GM21423 (cell line): ENCODE results near the gene ICE2.

Source experiments
- ATAC-seq: cut with Tn5 transposase; IDR thresholded peaks from one replicate; pipeline ENCODE4 v1.9.1; 2021; ENCODE audit warnings: mild to moderate bottlenecking, moderate library complexity; ENCODE audit not compliant: unreplicated experiment

The ICE2 gene

DNA sequence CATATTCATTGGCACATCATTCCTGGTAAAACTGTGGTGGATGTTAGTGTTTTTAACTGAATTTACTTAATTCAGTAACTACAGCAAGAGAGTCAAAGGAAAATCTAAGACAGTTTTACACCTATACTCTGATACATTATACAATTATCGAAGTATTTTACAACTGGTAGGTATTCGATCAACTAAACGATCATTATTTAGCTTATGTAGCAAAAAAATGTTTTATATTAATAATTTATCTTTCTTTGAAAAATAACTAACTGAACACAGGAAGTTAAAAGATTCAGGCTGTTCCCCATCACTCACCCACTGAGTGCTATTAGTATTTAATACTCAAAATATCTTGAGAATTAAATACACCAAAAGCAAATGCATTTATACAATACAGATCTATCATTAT lies 21.0 kb downstream of the ICE2 start:
- ATAC-seq: no peak

DNA sequence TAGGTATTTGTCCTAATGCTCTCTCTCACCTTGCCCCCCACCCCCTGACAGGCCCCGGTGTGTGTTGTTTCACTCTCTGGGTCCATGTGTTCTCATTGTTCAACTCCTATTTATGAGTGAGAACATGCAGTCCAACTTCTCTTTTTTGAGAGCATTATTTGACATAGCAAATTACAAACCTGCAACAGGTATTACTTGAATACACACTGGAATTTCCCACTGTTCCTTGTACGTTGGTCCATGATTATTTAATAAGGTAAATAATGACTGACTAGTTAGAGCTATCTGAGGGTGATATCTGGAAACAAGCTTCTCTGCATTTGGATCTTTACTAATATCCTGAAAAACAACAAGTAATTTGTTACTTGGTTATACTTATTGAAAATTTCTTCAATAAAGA lies 24.1 kb downstream of the ICE2 start:
- no peak for ATAC-seq

DNA sequence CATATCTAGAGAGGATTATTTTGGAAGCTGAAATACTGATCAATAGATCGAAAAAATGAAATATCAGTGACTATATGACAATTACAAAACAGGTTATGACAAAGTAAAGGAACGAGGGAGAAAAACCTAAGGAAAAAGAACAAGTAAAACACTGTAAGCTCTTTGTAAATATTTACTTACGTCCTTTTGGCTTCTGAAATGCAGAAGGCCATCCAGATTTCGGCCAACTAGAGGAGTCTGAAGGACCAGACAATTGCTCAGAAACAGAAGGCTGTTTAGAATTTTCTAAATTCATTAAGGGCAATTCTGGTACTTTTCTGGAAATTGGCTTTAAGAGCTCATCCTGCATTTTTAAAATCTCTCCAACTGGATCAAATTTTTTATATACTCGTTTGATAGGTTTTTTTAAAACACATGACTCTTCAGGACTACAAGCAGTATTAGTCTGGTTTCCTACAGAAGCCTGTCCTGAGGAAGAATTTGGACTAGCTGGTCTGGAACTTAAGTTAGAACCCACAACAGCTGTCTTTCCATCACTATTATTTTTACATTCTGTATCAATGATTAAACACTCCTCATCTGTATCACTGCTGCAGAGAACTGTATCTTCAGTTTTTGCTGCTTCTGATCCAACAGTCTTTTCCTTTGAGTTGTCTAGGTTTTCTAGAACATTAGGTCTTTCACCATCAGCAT lies 30.1 kb downstream of the ICE2 start:
- no peak for ATAC-seq

DNA sequence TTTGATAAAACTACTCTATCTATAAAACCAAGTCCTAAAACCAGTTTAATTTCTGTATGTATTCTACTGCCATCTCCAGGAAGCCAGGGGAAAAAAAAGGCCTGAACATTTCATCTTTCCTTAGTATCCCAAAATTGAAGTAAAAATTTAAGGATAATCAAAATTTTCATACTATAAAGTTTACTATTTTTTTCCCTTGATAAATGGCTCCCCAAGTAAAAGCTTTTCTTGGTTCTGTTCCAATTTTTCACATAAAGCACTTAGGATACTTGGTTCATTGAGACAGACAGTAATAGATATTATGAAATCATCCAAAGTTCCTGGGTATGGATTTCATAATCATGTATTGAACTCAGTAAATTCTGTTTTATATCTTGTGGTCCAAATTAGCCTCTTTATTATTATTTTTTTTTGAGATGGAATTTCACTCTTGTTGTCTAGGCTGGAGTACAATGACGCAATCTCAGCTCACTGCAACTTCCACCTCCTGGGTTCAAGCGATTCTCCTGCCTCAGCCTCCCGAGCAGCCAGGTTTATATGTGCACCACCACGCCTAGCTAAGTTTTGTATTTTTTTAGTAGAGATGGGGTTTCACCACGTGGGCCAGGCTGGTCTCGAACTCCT lies 34.5 kb downstream of the ICE2 start:
- no peak for ATAC-seq

DNA sequence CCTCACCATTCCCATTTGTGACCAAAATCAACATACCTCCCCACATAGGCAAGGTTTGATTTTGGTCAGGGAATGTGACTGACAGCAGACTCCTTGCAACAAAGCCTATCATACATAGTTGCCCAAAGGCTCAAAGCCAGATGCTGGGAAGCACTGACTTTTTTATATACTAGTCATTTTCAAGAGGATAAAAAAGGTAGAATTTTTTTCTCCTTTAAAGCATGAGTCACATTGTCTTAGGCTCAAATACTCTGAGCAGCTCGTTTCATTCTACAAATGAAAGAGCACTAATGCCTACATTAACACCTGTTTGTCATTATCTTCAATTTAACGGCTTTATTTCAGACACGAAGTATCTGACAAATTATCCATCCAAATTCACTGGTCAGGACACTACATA lies 36.2 kb downstream of the ICE2 start:
- ATAC-seq: no peak

DNA sequence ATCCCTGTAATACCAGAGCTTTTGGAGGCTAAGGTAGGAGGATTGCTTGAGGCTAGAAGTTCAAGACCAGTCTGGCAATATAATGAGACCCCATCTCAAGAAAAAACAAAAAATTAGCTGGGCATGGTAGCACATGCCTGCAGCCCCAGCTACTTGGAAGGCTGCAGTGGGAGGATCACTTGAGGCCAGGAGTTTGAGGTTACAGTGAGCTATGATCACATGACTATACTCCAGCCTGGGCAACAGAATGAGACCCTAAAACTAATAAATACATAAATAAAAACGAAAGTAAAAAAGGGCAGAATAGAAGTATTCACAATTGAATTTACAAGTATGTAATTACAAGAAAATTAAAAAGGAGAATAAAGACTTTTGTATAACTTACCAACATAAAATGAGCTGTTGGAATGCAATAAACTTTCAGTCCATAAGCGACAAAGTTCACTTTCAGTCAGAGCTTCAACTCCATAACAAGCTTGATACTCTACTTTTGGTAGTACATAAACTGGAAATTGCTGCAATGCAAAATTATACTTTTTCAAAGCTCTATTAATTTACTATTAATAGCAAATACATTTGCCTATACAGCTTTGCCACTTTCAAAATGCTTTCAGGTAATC lies 36.8 kb downstream of the ICE2 start:
- ATAC-seq: no peak

DNA sequence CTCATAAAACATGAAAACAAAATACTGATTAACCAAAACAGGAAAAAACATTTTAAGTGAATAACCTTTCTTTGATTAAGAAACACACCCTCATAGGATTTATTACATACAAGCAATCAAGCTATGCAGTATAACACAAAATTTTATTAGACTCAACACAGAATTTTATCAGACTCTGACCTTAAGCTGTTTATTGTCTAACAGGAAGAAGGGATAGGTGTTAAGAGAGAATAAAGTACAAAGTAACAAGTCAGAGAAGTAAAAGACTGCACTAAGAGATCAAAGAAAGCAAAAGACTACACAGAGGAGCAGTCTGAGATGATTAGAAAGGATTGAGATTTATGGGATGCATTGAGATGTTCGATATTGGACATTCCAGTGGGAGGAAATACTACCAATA lies 37.6 kb downstream of the ICE2 start:
- ATAC-seq: no peak

DNA sequence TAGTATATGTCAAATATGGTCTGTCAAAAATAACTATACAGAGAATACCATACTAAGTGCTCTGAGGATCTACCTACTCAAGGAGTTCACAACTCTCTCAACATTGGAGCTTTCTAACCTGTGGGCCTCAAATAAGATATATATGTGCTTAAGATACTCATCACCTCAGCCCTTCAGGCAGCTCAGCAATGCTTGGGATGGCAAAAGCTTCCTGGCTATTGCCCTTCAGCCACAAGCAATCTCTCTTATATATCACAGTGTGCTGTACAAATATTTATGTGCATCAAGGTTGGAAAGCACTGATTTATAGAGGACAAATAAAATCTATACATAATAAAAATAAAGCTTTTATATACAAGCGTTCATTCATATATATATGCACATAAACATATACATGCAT lies 40.3 kb downstream of the ICE2 start:
- no peak for ATAC-seq

DNA sequence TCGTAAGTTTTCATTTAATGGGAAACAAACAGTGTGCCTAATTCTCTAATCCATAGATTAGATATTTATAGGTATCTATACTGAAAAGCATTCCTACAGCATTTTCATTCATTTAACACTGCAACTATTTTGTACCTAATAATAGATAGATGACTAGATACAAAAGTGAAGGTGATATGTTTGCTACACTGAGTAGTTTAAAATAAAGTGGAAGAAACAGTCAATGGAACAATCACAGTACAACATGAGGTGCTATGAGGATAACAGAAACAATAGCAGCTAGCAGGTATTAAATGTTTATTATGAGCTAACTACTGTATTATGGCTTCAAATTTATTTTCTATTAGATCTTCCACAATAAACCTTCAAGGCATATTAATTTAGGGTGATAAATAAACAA lies 50.0 kb downstream of the ICE2 start:
- no peak for ATAC-seq

DNA sequence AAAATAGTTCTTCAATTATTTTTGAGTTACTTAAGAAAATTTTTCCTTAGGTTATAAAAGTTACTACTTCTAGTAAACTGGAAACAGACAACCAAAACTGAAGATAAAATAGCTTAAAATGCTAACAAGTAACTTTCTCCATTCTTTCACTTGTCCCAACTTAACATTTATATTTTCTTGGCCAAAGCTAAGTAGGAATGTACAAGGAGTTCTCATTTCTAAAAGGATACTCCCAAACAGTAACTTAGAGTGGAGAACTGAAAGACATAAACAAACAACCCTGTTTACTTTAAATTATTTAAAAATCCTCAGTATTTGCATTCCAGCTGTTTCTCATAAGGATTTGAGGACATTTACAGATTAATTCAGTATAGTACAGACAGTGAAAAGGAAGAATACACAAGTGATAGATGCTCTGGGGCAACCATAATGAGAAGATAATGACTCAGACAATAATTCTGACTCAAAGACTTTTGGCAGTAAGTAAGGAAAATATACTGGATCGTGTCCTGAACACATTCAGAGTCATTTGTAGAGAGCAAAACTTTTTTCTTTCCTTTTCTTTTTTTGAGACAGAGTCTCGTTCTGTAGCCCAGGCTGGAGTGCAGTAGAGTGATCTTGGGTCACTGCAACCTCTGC lies 52.0 kb downstream of the ICE2 start:
- no peak for ATAC-seq

DNA sequence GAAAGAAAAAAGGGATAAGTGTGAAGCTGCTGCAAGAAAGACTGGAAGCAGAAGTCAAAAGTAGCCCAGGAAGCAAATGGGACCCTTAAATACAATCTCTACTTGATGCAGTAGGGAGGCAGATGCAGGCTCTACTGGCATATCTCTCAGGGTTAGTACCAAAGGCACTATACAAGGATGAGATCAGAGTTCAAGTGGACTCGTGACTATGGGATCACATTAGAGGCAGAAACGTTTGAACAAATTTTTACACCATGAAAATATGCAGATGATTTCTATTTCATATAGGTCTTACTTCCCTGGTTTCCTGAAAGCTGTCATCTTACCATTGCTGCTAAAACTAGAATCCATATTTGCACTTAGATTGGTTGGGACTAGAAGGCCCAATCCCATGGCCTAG lies 53.5 kb downstream of the ICE2 start:
- ATAC-seq: no peak

DNA sequence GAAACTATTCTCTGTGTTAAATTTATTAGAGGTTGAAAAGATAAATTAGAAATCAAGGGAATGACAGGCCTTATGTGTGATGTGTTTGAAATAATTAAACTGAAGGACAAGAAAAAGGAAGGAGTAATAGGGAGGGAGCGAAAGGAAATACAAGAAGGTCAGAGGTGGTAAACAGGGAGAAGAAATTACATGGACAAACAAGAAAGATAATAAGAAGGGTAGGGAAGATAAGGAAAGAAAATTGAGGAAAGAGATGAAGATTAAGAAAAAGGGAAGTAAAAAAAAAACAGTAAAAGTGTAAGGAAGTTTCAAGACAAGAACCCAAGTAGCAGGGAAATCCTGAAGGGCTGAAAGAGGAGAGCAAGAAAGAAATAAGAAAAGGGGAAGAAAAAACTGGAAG lies 54.9 kb downstream of the ICE2 start:
- no peak for ATAC-seq

DNA sequence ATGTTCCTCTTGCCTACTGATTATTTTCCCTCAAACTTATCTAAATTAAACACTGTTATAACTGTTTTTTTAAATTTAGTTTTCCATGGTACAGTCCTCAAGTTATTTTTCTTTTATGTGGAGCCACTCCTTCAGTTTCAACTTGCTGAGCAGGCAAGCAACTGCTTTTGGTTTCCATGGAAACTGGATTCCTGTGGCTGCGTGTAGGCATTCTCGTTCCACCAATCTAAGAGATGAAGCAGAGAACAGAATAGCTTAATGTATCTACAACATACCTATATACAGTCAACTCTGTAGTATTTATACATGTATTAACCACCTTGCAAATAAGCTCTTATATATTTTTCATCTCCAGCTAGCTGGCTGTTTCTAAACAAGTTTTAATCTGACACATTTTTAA lies 55.4 kb downstream of the ICE2 start:
- no peak for ATAC-seq

DNA sequence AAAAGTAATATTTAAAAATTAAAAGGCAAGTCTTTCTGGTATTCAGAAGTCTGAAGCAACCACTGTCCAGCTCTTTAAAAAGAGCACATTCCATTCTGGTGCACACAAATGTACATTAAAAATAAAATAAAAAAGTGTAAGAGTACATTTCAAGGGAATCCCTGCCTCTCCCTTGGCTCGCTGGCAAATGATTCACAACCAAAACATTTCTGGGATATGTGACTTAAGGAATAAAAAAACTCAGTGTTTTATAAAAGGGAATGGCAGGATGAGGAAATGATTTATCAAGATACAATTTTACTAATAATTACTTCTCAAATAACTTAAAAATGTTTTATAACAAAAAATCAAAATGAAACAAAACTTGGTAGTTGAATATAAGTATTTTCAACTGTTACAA lies 57.4 kb downstream of the ICE2 start:
- no peak for ATAC-seq

DNA sequence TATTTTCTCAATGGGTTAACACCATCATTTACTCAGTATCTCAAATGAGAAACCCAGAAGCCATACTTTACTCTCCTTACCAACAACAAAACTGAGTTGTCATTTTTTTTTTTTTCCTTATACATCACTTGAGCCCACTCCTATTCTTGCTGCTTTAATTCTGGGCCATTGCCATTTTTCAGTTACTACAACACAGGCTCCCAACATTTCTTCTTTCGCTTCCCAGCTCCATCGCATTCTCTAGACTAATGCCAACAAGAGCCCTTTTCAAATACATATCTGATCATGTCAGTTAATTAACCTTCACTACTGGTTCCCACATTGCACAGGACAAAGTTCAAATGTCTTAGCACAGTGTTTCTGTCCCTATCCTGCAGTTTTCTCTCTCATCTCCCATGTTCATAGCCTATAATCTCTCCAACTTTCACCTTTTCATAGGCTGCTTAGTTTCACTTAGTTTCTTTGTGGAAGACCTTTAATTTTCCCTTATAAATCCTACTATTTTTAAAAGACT lies 58.7 kb downstream of the ICE2 start:
- ATAC-seq: no peak

DNA sequence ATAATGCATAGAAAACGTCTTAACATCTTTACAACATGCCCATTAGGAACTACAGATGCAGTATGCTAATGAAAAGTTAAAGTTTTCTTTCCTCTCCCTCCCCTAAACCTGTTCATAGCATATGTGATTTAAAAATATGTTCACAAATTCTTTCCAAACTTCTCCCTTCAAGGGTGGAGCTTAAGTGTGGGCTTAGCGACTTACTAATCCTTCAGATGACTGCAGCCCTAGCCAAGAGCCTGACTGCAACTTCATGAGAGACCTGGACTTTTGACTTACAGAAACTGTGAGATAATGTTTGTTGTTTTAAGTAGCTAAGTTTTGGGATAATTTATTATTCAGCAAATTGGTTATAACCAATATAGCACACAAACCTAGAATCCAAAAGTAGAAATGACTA lies 59.2 kb downstream of the ICE2 start:
- no peak for ATAC-seq

DNA sequence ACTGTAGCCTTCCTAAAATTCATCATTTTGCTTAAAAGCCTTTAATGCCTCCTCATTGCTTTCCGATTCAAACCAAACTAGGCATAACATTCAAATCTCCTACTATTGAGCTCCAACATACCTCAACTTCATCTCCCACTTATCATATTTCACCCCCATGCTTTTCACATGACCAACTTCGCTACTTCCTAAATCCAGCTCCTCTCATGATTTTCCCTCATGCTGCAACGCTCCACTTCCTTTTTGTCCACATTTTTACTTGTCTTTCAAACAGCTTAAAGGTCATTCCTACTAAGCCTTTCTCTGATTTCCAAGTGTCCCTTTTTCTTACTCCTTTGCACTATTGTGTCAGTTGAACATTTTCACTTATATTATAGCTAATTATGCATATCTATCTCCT lies 60.8 kb downstream of the ICE2 start:
- no peak for ATAC-seq

DNA sequence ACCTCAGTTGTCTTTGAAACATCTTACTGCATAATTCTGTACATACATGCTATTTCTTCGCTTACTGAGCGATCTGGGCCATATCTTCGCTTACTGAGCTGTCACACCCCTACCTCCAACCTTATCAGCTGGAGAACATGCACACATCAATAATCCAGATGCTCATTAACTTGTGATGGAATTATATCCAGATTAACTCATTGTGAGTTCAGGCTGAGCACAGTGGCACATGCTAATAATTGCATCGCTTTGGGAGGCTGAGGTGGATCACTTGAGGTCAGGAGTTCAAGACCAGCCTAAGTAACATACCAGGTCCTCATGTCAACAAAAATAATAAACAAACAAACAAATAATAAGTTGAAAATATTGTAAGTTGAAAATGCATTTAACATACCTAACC lies 61.8 kb downstream of the ICE2 start:
- no peak for ATAC-seq

DNA sequence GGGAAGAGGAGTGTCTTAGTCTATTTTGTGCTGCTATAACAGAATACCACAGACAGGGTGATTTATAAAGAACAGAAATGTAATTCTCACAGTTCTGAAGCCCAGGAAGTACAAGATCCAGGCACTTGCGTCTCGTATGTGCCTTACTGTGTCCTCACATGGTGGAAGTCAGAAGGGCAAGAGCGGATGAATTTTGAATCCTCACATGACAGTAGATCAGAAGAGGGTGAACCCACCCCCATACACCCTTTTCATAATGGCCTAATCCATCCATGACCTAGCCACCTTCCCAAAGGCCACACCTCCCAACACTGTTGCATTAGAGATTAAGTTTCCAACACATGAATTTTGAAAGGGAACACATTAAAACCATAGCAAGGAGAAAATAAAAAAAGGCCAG lies 62.5 kb downstream of the ICE2 start:
- ATAC-seq: no peak

DNA sequence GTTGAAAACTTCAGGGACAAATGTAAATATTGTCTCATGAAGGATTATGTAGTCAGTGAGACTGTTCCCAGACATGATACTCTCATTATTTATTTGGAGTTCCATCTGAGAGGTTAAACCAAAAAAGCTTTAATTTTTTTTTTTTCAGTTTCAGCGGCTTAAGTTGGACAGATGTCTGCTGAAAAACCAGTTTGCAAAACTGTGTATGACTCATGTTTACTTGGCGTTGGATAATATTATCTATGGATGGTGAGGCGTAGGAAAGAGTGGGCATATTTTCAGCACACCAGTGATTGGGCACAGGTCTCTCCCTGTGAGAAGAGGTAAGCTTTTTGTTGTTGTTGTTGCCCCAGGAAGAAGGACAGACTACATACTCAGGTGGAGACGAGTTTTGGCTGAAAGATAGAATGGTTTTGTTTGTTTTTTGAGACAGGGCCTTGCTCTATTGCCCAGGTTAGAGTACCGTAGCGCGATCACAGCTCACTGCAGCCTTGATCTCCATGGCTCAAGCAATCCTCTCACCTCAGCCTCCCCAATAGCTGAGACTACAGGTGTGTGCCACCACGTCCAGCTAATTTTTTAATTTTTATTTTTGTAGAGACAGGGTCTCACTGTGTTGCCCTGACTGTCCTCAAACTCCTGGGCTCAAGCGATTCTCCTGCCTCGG lies 64.8 kb downstream of the ICE2 start:
- no peak for ATAC-seq

DNA sequence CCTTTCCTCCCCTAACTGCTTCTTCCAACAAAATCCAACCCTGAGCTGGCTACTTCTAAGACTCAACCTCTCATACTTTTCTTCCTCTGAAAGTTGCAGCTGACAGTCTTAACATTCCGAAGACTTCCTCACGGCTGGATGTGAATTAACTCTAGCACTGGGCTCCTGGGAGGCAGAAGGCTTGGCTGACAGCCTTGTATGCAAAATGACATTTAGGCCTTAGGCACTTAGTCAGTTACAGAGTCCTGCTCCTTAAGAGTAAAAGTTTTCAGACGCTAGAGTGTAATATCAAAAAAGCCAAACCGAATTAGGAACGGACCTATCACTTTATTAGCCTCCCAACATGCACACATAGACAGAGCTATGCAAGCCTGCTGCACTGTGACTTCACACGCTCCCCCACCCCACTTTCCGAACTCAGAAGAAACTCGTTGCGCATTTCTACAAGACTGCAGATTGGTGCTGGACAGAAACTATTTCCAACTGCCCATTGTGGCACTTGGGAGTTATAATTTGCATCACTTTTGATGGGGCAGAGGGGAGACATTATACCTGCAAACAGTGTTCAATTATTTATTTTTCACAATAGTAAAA lies 65.6 kb downstream of the ICE2 start:
- ATAC-seq: no peak
